Kidney capillary endothelial cell (primary cell): Measurements from ENCODE around the gene DMXL2.
A peak's percentile ranks its signal among the peaks of the same experiment; 100 is the strongest.
"Not testable (repeated sequence)": the region's sequence is repeated elsewhere in the genome, so short reads cannot be mapped to it uniquely, and the experiment has no call there.

Source experiments
- DNase-seq: peaks from one replicate; pipeline ENCODE4 v3.0.0-alpha.2; 2018; ENCODE audit warnings: low spot score

The DMXL2 gene

GRCh38 chr15:51622604-51623370 is at the start of gene DMXL2:
Gene DMXL2 (minus strand): TSS chr15:51622771. CDS start chr15:51622545, 226 bp downstream.
- DNase-seq: peak; percentile 70

GRCh38 chr15:51672155-51672687 is 49.6 kb upstream of the DMXL2 start:
- DNase-seq: no peak

- DNase-seq: no peak
Observed at GRCh38 chr15:51669381-51669780, 46.8 kb upstream of the DMXL2 start.

GRCh38 chr15:51668446-51668845 is 45.9 kb upstream of the DMXL2 start:
- DNase-seq: no peak

GRCh38 chr15:51667478-51667877 is 44.9 kb upstream of the DMXL2 start:
- no peak for DNase-seq

GRCh38 chr15:51661072-51661471 is 38.5 kb upstream of the DMXL2 start:
- no peak for DNase-seq

GRCh38 chr15:51658664-51659063 is 36.1 kb upstream of the DMXL2 start:
- no peak for DNase-seq

GRCh38 chr15:51655401-51656057 is 33.0 kb upstream of the DMXL2 start:
- DNase-seq: not testable (repeated sequence)

- no peak for DNase-seq
Observed at GRCh38 chr15:51652084-51652668, 29.6 kb upstream of the DMXL2 start.

GRCh38 chr15:51649659-51650521 is 27.3 kb upstream of the DMXL2 start:
- peak; percentile 73 for DNase-seq

GRCh38 chr15:51648643-51649042 is 26.1 kb upstream of the DMXL2 start:
- not testable (repeated sequence) for DNase-seq

GRCh38 chr15:51648101-51648500 is 25.5 kb upstream of the DMXL2 start:
- not testable (repeated sequence) for DNase-seq

- DNase-seq: no peak
Observed at GRCh38 chr15:51647128-51647562, 24.6 kb upstream of the DMXL2 start.

- DNase-seq: no peak
Observed at GRCh38 chr15:51642696-51643095, 20.1 kb upstream of the DMXL2 start.

- no peak for DNase-seq
Observed at GRCh38 chr15:51641490-51642130, 19.0 kb upstream of the DMXL2 start.

- DNase-seq: no peak
Observed at GRCh38 chr15:51634591-51635198, 12.1 kb upstream of the DMXL2 start.

- DNase-seq: no peak
Observed at GRCh38 chr15:51629612-51630011, 7.0 kb upstream of the DMXL2 start.

- DNase-seq: no peak
Observed at GRCh38 chr15:51625236-51625635, 2.7 kb upstream of the DMXL2 start.

- no peak for DNase-seq
Observed at GRCh38 chr15:51624022-51624421, 1.5 kb upstream of the DMXL2 start.

GRCh38 chr15:51623386-51623938 is 891 bp upstream of the DMXL2 start:
- no peak for DNase-seq
